HG02610 (cell line): ENCODE measurements around the gene RAP1GAP2.
"Not testable (repeated sequence)": the region's sequence is repeated elsewhere in the genome, so short reads cannot be mapped to it uniquely, and the experiment has no call there.

Source experiments
- ATAC-seq: cut with Tn5 transposase; IDR thresholded peaks from one replicate; pipeline ENCODE4 v1.9.1; 2021; ENCODE audit warnings: mild to moderate bottlenecking, moderate library complexity; ENCODE audit not compliant: unreplicated experiment

The RAP1GAP2 gene

DNA sequence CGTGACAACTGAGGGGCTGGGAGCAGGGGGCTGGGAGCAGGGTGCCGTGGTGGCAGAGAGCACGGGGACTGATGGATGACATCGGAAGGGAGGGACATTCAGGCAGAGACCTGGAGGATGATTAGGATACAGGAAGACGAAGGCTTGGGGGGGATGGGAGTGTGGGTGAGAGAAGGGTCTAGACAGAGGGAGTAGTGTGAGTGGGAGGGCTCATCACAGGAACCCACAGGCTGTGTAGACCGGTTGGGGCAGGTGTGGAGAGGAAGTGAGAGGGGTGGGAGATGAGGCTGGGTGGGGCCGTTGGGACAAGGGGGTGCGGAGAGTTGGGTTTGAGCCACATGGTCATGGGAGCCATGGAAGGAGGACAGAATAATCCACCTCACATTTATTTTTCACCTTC is 83.8 kb downstream of the RAP1GAP2 start:
- no peak for ATAC-seq

DNA sequence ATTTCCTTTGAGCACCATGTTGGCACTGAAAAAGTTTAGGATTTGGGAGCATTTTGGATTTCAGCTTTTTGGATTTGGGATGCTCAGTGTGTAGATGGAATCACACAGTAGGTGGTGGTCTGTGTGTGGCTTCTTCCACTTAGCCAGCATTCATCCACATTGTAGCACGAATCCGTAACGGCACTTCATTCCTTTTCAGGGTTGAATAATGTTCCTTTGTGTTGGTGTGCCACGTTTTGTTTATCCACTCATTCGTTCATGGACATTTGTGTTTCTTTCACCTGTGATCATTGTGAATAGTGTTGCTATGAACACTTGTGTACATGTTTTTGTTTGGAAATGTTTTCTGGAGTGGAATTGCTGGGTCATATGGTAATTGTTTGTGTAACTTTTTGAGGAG is 85.1 kb downstream of the RAP1GAP2 start:
- ATAC-seq, result no peak

DNA sequence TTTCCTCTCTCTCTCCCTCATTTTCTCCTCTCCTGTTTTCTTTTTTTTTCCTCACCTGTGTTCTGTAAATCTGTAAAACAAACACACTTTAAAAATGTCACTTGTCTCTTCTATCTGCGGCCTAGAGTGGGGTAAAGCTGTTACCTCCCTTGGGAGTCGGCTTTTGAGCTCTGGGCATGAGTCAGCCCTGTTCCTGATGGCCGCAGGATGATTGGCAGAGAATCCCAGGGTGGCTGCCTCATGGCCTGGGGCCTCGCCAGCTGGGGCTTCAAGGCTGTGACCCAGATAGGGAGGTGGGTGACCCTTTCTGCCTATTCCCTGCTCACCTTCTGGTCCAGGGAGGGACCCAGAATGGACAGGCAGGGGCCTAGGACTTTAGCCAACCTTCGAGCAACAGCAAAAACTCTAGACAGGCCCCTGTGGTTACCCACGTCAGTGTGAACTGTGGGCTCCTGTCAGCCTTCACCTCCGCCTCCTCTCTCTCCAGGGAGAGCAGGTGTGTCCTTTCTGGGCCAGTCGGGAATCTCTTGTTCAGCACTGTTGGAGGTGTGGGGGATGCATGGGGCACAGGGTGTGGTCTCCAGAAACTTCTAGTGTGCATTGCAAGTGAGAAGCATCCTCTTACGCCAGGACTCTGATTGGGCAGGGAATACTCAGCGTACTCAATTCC is 87.4 kb downstream of the RAP1GAP2 start:
- ATAC-seq, result no peak

DNA sequence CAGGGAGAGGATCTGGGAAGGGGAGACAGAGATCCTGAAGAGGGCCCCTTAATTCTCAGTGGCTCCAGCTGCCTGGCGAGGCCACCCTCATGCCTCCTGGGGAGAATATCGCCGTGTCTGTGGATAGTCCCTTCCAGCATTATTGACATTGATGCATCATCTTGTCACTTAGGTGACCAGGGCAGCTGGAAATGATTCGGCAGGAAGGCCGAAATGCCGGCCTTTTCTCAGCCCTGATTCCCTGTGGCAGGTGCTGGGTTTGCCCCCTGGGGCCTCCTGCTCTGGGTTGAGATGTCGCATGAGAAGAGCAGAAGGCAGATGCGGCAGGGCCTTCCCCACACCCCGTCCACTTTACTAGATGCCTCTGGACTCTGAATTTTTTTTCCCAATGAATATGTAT is 89.5 kb downstream of the RAP1GAP2 start:
- no peak for ATAC-seq

DNA sequence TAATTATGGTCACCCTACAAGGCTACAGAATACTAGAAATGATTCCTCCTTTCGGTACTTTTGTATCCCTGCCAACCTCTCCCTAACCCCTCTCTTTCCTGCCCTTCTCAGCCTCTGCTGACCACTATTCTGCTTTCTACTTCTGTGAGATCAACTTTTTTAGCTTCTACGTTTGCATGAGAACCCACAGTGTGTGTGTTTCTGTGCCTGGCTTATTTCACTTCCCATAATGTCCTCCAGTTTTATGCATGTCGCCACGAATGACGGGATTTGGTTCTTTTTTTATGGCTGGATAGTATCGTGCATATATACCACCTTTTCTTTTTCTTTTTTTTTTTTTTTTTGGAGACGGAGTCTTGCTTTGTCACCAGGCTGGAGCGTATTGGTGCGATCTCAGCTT is 92.1 kb downstream of the RAP1GAP2 start:
- no peak for ATAC-seq

DNA sequence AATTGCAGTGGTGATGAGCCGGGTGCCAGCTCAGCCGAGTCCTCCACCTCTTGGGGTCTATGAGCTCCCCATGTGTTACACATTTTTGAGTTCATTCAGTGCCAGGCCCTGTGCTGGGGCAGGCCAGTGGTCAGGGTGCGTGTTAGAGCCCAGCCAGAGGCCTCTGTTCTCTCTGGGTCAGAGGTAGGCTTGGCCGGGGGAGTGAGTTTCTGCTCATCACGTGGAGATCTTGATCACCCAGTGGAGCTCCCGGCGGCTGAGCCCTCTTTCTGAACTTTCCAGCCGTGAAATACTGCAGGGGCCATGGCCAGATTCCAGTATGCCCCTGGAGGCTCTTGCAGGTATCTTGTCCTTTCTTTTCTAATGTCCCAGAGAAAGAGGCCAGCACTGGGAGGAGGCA is 93.0 kb downstream of the RAP1GAP2 start:
- ATAC-seq, result no peak

DNA sequence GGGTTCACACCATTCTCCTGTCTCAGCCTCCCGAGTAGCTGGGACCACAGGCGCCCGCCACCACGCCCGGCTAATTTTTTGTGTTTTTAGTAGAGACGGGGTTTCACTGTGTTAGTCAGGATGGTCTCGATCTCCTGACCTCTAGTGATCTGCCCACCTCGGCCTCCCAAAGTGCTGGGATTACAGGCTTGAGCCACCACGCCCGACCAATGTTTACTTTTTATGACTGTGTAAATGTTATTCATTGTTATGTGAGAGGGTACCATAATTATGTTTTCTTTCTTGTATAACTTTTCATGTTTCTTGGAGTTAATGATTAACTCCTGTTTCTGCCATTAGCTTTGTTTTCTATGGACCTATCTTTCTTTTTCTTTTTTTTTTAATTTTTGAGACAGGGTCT is 94.5 kb downstream of the RAP1GAP2 start:
- ATAC-seq, result not testable (repeated sequence)

DNA sequence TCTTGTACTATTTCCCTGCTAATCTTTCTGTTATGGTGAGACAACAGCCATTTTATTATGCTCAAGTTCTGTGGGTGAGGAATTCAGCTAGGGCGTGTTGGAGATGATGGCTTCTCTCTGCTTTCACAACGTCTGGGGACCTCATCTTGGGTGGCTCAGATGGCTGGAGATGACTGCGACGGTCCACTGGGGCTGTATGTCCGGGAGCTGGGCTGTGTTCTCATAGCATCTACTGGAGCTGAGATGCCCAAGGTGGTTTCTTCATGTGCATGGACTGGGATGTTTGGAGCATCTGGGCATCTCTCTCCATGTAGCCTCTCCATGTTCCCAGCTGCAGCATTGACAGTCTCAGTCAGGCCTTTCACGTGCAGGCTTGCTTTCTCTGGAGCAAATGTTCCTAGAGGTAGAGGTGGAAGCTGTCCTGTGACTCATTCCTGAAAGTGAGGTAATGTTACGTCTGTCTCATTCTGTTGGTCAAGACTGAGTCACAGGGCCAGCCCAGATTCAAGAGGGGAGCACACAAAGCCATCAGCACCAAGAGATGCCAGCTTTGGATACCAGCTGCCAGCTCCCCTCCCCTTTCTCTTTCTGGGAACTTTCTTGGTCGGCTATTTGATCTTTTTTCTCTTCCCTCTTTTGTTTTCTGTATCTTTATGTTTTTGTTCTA is 96.2 kb downstream of the RAP1GAP2 start:
- no peak for ATAC-seq

DNA sequence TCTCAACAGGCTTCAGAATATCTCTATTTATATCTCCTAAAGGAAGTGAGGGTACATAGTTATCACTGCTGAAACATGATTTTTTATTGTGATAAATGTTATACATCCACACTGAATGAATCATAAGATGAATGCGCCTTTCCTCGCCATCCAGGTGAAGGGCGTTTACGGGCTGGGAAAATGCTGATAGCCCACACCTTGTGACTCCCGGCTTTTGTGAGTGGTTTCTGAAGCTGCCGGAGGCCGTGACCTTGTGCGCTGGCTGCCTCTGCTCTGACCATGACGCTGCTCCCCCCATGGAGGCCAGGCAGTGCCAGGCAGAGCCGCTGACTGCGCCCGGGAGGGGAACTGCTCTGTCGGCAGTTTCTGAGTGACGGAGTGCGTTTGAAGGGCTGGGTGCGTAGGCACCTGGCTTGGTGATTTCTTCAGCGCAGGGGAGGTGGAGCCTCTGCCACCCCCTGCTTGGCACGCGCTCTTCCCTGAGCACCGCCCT is 97.2 kb downstream of the RAP1GAP2 start:
- ATAC-seq, result no peak

DNA sequence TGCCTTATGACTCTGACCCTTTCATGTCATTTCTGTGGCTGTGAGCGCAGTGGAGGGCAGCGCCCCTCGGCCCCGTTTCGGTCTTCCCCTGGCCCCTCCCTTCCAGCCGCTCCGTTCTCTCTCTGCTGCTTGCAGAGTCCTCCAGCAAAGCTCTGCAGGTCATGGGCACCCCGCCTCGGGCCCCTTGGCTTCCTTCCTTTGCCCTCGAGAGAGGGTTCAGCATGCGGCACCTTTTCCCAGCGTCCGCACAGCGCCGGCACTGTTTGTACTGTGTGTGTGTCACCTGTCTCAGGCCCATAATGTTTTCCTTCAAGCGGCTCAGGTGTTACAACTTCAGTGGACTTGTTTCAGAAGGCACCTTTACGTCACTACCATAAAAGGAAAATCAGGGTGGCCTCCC is 98.5 kb downstream of the RAP1GAP2 start:
- no peak for ATAC-seq

DNA sequence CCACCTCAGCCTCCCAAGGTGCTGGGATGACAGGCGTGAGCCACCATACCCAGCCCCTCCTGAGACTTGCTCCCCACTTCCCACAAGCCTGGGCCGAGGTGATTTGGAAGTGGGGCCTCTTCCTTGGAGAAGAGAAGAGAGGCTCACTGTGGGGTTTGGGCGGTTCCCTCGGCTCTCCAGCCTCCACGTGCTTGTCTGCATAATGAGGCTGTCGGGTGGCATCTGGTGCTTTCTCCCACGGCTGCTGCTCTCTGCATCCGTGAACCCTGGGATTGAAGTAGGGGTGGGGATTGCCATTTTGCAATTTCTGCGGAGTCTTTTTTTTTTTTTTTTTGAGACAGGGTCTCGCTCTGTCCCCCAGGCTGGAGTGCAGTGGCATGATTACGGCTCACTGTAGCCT is 101.4 kb downstream of the RAP1GAP2 start:
- ATAC-seq, result no peak

DNA sequence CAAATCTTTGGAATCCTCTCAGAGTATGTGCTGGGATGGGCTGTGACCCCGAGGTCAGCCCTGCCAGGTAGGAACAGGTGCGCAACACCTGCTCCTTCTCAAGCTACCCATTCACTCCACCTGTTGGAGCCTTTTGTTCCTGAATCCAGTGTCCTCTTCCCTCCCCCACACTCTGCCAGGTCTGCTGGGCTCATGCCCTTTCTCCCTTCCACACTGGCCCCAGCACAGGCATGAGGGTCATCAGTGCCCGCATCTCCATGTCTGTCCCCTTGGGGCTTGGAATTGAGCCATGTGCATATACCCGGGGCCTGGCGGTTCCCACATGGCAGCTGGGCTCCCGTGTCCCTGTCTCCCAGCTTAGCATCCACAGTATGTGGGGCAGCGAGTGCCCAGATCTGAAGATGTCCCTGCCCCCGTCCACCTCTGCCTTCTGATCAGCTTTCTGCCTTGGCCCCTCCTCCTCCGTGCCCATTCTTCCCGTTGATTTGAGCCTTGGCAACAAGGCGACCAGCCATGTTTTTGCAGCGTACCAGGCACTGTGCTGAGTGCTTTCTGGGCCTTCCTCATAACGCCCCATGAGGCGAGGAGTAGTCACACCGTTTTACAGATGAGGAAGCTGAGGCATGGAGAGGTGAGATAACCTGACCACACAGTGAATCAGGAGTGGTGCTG is 102.2 kb downstream of the RAP1GAP2 start:
- ATAC-seq, result no peak

DNA sequence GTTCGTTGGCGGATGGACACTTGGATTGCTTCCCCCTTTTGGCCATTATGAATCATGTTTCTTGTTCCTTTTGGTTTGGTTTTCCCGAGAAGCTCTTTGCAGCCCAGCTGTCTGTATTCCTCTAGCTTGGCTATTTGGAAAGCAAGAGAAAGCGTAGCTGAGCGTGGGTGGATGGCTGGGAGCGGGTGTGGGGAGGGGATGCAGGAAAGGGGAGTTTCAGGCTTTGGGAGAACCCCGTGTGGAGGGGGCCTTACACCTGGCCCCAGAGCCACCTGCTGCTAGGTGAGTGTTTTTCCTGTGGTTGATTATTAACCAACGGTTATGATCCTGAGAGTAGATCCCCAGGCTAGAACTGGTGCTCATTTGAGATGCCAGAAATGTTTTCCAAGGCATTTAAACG is 103.7 kb downstream of the RAP1GAP2 start:
- ATAC-seq, result no peak

DNA sequence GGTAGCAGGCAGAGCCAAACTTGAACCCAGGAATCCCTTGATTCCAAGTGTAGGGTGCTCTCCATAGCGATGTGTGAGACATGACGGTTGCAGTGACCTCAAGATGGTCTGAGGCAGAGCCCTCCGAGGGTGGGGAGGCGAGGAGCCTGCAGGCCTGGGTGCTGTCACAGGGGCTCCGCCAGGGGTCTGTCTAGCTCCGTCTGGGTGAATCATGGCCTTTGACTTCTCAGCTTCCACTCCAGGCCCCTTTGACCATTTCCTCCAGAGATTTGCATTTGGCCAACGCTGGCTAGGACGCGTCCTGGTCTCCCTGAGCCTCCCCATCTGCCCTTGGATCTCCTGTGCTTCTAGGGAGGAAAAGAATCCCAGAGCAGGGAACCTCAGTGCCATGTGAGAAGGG is 104.6 kb downstream of the RAP1GAP2 start:
- ATAC-seq, result no peak

DNA sequence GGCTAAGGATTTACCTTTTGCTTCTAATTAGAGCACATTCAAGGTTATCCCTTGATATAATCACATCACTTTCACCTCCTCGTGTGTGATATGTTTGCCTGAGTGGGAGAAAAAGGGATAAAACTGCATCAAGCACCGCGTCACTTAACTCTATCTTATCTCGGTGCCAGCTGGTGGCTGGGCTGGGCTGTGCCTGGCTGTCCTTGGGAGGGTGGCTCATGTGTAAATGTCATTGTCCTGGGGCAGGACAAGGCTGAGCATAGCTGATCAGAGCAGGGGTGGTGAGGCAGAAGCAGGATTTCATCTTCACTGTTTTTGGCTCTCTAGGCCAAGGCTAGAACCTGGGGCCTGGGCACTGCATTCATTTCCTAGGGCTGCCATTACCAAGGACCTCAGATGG is 105.3 kb downstream of the RAP1GAP2 start:
- no peak for ATAC-seq

DNA sequence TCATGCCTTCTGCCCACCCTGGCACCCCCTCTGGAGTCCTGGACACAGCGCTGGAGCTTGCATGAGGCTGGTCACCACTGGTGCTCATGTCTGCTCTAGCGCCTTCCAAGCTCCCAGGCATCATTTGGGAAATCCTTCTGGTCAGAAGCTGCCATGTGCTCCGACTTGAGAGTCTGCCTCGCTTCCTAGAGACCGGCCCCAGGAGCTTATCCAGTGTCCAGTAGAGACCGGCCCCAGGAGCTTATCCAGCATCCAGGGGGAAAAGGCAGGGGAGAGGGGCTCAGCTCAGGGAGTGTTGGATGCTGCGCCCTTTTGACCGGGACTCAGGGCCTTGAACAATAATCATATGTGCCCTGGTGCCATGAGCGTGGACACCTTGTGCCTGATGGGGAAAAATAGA is 106.3 kb downstream of the RAP1GAP2 start:
- no peak for ATAC-seq

DNA sequence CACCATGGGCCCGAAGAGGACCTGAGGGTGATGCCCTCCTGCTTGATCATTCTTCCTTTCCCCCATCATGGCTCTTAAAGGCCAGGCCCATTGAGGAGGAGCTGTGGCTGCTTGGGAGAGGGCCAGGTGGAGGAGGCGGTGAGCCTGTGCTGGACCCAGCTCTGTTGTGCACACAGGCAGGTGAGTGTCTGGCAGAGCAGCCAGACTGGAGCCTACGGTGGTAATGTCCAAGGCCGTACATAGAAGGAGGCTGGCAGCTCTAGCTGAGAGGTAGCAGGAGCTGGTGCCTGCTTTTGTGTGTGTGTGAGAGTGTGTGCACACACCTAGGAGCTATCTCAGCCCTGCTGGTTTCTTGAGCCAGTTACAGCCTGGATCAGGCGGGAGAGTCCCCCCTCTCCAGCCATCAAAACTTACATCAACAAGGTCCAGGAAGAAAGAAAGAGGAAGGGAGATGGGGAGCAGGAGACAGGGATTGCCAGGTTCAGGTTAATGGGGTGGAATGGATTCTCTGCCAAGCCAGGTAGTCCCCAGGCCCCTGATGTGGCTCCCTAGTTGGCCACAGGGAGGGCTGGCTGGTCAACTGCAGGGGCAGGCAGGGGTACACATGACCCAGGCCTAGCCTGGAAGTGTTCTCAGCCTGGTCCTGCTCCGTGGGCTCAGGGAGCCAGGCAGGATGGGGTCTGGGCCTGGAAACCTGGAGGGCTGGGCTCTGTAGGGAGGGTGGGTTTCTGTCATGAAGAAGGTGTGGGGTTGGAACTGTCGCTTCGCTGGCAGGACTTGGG is 107.1 kb downstream of the RAP1GAP2 start:
- no peak for ATAC-seq

DNA sequence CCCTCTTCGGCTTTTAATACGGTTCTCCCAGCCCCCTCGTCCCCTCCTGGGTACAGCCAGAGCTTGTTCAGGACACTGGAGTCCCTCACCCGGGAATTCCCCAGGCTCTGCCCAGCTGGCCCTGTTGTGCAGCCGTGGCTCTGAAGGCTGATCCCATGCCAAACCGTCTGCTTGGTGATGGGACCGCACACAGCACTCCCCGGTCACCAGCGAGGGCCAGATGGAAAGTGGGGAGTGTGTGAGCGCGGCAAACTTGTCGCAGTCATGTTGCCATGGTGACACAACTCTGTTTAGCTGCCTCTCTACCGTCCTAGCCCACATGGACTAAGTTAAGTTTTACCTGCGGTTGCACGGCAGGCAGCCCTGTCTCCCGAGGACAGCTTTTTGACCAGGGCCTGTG is 107.9 kb downstream of the RAP1GAP2 start:
- ATAC-seq, result no peak

DNA sequence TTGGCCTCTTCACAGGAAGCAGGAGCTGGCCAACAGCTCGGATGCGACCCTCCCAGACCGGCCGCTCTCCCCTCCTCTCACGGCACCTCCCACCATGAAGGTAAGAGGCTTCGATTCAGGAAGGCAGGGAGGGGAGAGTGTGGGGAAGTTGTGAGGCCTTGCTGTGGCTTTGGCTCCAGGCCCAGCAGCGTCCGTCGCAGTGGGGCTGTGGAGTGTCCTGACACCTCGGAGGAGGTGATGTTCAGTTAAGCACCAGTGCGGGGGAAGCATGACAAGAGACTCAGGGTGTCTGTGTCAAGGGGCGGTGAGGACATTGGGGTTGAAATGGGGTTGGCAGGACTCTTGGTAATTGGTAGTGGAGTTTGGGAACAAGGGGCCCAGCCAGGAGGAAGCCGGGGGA is 109.0 kb downstream of the RAP1GAP2 start:
- no peak for ATAC-seq

DNA sequence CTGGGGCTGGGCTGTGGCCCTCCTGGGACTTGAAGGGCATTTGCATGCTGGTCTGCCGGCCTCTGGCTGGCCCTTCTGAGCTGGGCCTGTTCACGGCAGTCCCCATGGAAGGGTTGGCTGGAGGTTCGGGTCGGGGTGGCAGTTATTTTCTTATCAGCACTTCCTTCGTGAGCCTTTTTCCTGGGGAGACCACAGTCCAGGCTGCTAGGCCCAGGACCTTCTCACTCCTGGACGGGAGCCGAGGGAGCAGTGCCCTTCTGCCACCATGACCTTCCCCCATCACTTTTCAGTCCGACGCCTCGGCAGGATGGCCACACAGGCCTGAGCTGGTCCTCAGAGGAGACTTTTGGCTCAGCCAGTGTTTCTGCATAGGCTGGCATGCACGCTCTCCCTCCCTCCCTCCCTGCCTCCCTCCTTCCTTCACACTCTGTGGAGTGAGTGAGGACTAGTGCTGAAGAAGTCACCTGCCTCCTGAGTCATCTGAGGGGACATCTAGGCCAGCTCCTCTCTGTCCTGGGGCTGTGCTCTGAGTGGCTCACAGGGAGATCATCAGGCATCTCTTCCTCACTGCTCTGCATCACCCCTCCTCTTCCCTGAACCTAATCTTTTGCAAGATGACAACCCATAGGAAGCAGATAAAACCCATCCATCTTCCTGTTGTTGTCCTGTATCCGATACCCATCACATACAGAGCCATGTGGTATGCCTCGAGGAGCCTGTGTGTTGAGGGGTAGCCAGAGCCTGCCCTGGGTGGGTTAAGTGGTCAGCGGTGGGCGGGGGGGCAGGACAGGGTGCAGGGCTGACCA is 109.7 kb downstream of the RAP1GAP2 start:
- ATAC-seq, result no peak

DNA sequence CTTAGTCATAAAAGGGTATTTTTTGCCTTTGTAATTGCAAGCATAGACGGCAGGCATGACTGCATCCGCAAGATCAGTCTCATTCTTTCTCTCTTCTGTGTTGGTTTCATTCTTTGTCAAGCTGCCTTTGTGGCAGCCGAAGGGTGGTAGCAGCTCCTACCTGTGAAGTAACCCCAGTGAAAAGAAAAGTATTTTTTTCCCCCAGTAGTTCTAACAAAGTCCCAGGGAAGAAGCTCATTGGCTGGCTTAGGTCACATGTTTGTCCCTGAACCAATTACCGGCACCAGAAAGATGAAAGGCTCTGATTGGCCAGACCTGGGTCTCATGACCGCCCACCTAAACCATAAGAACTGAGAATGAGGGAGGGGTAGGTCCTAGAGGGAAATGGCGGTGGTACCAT is 110.7 kb downstream of the RAP1GAP2 start:
- no peak for ATAC-seq
